HG02884 (cell line): Measurements from ENCODE around the gene INF2.
"Not testable (repeated sequence)": the region's sequence is repeated elsewhere in the genome, so short reads cannot be mapped to it uniquely, and the experiment has no call there.

ENCODE experiments used
- ATAC-seq: cut with Tn5 transposase; IDR thresholded peaks from one replicate; pipeline ENCODE4 v1.9.1; 2021; ENCODE audit warnings: mild to moderate bottlenecking, moderate library complexity; ENCODE audit not compliant: unreplicated experiment

The INF2 gene

GRCh38 chr14:104656014-104656714, 33.3 kb upstream of the INF2 start:
- no peak for ATAC-seq

DNA sequence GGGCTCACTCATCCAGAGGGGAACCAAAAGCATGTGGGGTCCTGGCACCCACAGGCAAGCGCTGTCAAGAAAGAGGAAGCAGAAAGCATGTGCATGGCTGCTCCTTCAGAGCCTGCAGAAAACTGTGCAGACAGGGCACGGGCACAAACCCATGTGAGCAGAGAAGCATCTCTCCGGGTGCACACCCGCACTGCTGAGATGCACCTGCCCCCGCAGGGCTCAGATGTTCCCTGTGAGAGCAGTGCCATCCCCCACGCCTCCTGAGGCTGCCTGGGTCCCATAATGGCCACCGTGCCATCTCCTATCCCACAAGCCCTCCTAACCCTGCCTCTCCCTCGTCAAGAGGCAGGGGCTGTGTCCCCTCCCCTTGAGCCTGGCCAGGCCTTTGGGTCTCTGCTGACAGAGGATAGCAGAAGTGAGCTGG, 32.3 kb upstream of the INF2 start:
- ATAC-seq = no peak

- ATAC-seq = no peak
Measured at GRCh38 chr14:104657563-104658324, 31.7 kb upstream of the INF2 start.

GRCh38 chr14:104658325-104658712, 31.1 kb upstream of the INF2 start:
- ATAC-seq = no peak

GRCh38 chr14:104659146-104659545, 30.3 kb upstream of the INF2 start:
- ATAC-seq = no peak

DNA sequence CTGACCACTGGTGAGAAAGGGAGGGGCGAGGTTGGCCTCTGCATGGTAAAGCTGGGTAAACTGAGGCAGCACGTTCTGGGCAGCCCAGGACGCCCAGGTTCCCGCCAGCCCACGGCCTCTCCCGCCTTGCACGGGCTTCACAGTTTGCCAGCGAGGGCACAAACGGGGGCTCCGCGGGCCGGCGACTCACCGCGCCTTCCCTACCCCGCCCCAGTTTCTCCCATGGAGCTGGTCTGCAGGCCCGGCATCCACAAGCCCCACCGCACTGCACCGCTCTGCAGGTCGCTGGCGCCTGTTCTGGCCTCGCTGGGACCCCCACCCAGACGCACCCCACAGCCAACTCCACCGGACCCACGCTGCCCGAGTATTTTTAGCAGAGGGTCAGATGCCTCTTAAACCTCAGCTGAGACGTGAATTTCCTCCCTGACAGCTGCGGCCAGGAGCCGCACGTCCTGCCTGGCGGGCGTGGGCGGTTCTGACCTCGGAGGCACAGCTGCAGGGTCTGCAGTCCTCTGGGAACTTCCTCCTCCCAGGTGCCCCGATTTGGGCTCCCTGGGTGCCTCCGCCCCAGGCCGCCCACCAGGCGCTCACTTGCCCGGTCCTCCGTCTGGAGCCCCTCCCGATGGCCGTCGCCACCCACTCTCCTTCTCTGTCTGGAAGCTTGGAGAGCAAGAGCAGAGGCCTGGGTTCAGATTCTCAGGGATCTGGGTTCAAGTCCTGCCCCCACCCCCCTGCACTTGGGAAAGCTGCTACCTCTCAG, 29.5 kb upstream of the INF2 start:
- ATAC-seq = no peak

GRCh38 chr14:104660597-104660996, 28.8 kb upstream of the INF2 start:
- ATAC-seq = no peak

DNA sequence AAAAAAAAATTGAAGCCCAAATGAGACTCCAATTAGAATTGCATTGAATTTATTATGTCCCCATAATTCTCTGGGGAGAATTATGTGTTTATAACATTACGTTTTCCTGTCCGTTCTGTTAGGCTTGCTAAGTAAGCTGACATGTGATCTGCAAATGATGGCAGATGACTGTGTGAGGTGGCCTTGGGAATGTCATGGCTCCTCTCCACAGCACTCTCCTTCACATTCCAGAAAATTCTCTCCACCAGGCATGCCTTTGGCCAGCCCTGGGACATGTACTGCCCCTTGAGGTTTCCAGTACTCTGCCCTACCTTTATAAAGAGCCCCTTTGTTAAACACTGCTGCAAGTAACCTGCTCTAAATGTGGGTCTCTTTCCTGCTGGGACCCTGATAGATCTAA, 28.3 kb upstream of the INF2 start:
- ATAC-seq = no peak

GRCh38 chr14:104661528-104662157, 27.8 kb upstream of the INF2 start:
- not testable (repeated sequence) for ATAC-seq

DNA sequence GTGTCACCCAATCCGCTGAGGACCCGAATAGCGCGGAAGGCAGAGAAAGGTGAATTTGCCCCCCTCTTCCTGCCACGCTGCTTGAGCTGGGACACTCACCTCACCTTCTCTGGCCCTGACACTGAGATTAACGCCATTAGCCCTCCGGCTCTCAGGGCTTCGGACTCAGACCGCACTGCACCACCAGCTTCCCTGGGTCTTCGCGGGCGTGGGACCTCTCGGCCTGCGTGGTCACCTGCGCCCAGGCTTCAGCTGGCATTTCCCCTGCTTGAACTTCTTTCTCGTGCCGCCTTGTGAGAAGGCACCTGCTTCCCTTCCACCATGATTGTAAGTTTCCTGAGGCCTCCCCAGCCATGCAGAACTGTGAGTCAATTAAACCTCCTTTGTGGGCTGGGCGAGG, 26.9 kb upstream of the INF2 start:
- not testable (repeated sequence) for ATAC-seq

DNA sequence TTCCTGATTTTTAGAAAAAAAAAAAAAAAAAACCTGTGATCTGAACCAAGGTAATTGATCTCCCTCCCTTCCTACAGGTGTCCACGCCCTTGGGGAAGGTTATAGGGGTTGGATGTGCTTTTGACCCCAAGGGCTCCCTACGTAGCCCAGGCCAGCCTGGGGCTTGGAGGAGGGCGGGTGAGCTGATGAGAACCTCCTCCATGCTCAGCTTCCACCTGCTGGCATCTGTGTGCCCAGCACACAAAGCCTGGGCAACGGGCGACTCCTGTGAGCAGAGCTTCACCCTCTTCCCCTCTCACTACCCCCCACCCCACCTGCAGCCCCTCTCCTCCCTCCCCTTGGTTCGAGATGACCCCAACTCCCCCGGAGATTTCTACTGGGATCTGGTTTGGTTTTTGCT, 25.3 kb upstream of the INF2 start:
- no peak for ATAC-seq

DNA sequence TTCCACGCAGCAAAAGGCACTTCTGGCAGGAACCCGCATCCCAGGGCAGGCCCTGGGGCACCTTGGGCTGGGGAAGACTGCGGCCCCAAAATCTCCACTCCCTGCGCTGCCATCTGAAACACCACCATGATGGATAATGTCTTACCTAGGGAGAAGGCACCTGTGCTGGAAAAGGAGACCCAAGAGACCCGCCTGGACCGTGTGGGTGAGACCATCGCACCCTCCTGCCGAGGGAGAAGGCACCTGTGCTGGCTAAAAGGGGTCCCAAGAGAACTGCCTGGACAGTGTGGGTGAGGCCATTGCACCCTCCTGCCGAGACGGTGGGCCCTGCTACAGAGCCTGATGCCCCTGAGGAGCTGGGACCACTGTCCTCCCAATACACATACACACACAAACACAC, 24.8 kb upstream of the INF2 start:
- ATAC-seq = no peak

- ATAC-seq = no peak
Measured at GRCh38 chr14:104665114-104665656, 24.2 kb upstream of the INF2 start.

DNA sequence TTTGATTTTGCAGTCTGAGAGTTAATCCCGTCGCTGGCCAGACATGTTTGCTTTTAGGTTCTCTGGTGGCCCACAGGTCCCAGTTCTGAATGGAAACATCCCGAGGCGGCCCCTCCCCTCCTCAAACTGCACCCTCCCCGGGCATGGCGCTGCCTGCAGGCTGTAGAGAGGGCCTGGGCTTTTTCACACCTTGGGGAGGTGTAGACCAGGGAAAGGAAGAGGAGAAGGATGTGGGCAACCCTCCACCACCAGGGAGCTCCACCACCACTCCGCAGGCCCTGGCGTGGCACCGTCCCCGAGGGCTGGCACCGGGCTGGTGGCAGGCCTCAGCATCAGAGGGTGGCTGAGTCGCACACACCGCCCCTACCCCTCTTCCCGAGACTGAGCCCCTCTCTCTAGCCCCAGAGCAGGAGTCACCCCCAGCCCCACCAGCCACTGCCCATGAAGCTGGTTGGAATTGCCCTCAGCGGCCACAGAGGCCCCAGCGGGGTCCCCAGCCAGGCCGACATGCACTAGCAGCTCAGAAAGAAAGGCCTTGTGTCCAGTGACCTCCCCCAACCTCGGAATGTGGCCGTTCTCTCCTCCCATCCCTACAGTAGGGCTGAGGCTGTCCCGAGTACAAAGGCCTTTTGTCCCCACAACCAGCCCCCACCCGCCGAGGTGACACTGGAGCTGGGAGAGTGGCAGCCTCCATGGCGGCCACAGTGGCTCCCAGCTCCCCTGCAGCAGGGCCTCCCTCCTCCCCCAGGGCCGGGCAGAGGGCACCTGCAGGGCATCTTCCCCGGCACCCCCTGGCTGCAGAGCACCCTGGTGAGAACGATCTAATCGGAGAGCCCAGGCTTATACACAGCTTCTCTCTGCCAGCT, 23.5 kb upstream of the INF2 start:
- ATAC-seq = no peak

GRCh38 chr14:104666523-104666895, 22.9 kb upstream of the INF2 start:
- not testable (repeated sequence) for ATAC-seq

- no peak for ATAC-seq
Measured at GRCh38 chr14:104666981-104667380, 22.4 kb upstream of the INF2 start.

GRCh38 chr14:104669697-104670096, 19.7 kb upstream of the INF2 start:
- no peak for ATAC-seq

DNA sequence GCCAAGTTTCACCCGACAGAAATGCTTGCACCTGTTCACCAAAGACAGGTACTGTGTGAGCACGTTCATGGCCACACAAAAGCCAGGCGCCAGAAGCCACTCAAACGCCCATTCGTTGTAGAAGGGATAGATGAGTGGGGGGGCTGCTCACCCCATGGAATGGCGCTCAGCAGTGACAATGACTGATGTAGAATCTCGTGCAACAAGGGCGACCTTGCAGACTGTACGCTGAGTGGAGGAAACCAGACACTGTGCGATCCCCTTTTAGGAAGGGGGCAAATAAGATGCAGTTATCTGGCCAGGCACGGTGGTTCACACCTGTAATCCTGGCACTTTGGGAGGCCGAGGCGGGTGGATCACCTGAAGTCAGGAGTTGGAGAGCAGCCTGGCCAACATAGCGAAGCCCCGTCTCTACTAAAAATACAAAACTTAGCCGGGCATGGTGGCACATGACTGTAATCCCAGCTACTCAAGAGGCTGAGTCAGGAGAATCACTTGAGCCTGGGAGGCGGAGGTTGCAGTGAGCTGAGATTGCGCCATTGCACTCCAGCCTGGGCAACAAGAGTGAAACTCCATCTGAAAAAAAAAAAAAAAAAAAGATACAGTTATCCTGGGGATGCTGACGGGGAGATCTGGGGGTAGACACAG, 18.0 kb upstream of the INF2 start:
- ATAC-seq = not testable (repeated sequence)

DNA sequence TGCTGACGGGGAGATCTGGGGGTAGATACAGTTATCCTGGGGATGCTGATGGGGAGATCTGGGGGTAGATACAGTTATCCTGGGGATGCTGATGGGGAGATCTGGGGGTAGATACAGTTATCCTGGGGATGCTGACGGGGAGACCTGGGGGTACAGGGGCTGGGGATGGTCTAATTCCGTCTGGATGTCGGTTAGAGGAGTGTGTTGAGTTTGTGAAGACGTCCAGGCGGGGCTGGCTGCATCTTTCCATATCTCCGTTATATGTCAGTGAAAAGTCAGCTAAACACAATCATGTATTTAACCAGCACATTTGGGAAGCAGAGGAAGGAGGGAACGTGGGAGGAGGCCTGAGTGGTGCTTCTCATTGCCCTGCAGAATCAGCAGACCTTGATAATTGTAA, 17.3 kb upstream of the INF2 start:
- not testable (repeated sequence) for ATAC-seq

GRCh38 chr14:104673481-104673880, 15.9 kb upstream of the INF2 start:
- no peak for ATAC-seq
